CD4-positive, alpha-beta T cell treated with Interleukin-21 for 1 hour (primary cell): Measurements from ENCODE around the gene PHC2.
"Not testable (repeated sequence)": the region's sequence is repeated elsewhere in the genome, so short reads cannot be mapped to it uniquely, and the experiment has no call there.

ENCODE experiments used
- DNase-seq: peaks from one replicate; pipeline ENCODE4 v3.0.0-alpha.2; 2020

The PHC2 gene

GRCh38 chr1:33306653-33307493 is 124.0 kb downstream of the PHC2 start:
- no peak for DNase-seq

GRCh38 chr1:33305816-33306652 is 124.9 kb downstream of the PHC2 start:
- no peak for DNase-seq

- no peak for DNase-seq
These were observed 125.9 kb downstream of the PHC2 start for GRCh38 chr1:33305016-33305415.

- peak; percentile 20 for DNase-seq
These were observed 128.6 kb downstream of the PHC2 start for GRCh38 chr1:33302325-33302724.

GRCh38 chr1:33301273-33301984 is 129.5 kb downstream of the PHC2 start:
- no peak for DNase-seq

- DNase-seq = no peak
These were observed 130.2 kb downstream of the PHC2 start for GRCh38 chr1:33300673-33301072.

- no peak for DNase-seq
These were observed 131.3 kb downstream of the PHC2 start for GRCh38 chr1:33299461-33300155.

- DNase-seq = peak; percentile 57
These were observed 132.1 kb downstream of the PHC2 start for GRCh38 chr1:33298623-33299277.

GRCh38 chr1:33297911-33298622 is 132.8 kb downstream of the PHC2 start:
- no peak for DNase-seq

- no peak for DNase-seq
These were observed 134.1 kb downstream of the PHC2 start for GRCh38 chr1:33296824-33297223.

- DNase-seq = no peak
These were observed 134.8 kb downstream of the PHC2 start for GRCh38 chr1:33296082-33296458.

GRCh38 chr1:33295450-33296081 is 135.3 kb downstream of the PHC2 start:
- peak; percentile 85 for DNase-seq

- no peak for DNase-seq
These were observed 135.9 kb downstream of the PHC2 start for GRCh38 chr1:33295023-33295422.

- DNase-seq = no peak
These were observed 136.6 kb downstream of the PHC2 start for GRCh38 chr1:33294071-33295010.

- no peak for DNase-seq
These were observed 138.1 kb downstream of the PHC2 start for GRCh38 chr1:33292726-33293340.

- DNase-seq = not testable (repeated sequence)
These were observed 140.3 kb downstream of the PHC2 start for GRCh38 chr1:33290615-33291014.

GRCh38 chr1:33289858-33290154 is 141.1 kb downstream of the PHC2 start:
- no peak for DNase-seq

GRCh38 chr1:33288976-33289857 is 141.7 kb downstream of the PHC2 start:
- no peak for DNase-seq

GRCh38 chr1:33287317-33287716 is 143.6 kb downstream of the PHC2 start:
- DNase-seq = no peak
